RWPE1 (cell line): ENCODE results near the gene SPRR4.

Experiments
- CTCF ChIA-PET: fragments of 350-600 bp; sonication (Branson Sonifier 250); formaldehyde crosslinking; extraction: SDS; loops from one replicate; lab custom pipeline; 2021; lab: Yijun Ruan, JAX
- POLR2A ChIA-PET: fragments of 400-600 bp; formaldehyde crosslinking; extraction: SDS; loops from one replicate; lab custom pipeline; 2020; ENCODE audit warnings: antibody characterized with exemption; ENCODE audit not compliant: low non-redundant PET; lab: Yijun Ruan, JAX
- DNase-seq: peaks from one replicate; pipeline ENCODE4 v3.0.0; 2012; ENCODE audit warnings: low spot score
- H3K27ac ChIP-seq: fragments of 450-650 bp; 2 replicates; pipeline ENCODE4 v1.5.1; 2017
- CTCF ChIP-seq: fragments of 450-650 bp; conservative IDR thresholded peaks from 2 replicates; pipeline ENCODE4 v1.5.1; 2017; ENCODE audit warnings: low read depth, mild to moderate bottlenecking

SPRR4 gene

GRCh38 chr1:152953761-152954160 lies 16.7 kb upstream of the SPRR4 start:
- CTCF ChIA-PET = interaction anchor here (0.6 to 2.2 kb wide), 8 partner anchors 9 to 395 kb away, joined by 3 to 8 read pairs (median 5); partner anchors contain the start of gene SPRR2B
- peak; percentile 91 for DNase-seq
- H3K27ac ChIP-seq = peak overlapping the region; percentile 86
- no peak for TF ChIP-seq CTCF
- POLR2A ChIA-PET = interaction anchor here (0.6 to 1.1 kb wide), 2 partner anchors 14 to 34 kb away, joined by 3 read pairs; no protein-coding TSS in a partner anchor

- peak overlapping the region; percentile 86 for H3K27ac ChIP-seq
- peak; percentile 89 for DNase-seq
- ChIA-PET POLR2A (interaction anchor here (0.6 to 1.1 kb wide), 2 partner anchors 14 to 34 kb away, joined by 3 read pairs; no protein-coding TSS in a partner anchor), CTCF (interaction anchor here (0.6 to 2.2 kb wide), 6 partner anchors 8 to 238 kb away, joined by 3 to 8 read pairs (median 6); no protein-coding TSS in a partner anchor)
- no peak for TF ChIP-seq CTCF
These were observed 16.0 kb upstream of the SPRR4 start for GRCh38 chr1:152954436-152954835.

- ChIA-PET CTCF (interaction anchor here (0.6 kb wide), 1 partner anchor 8 kb away, joined by 3 read pairs; no protein-coding TSS in a partner anchor), POLR2A (no interaction called here)
- DNase-seq = no peak
- TF ChIP-seq CTCF = no peak
- H3K27ac ChIP-seq = no peak overlapping the region
These were observed 12.9 kb upstream of the SPRR4 start for GRCh38 chr1:152957561-152957960.

- ChIA-PET CTCF (no interaction called here), POLR2A (no interaction called here)
- no peak overlapping the region for H3K27ac ChIP-seq
- no peak for TF ChIP-seq CTCF
- no peak for DNase-seq
These were observed 11.2 kb upstream of the SPRR4 start for GRCh38 chr1:152959273-152959672.

GRCh38 chr1:152959801-152960451 lies 10.5 kb upstream of the SPRR4 start:
- no peak for DNase-seq
- ChIA-PET CTCF (interaction anchor here (0.8 kb wide), 1 partner anchor 761 kb away, joined by 3 read pairs; no protein-coding TSS in a partner anchor), POLR2A (no interaction called here)
- no peak for TF ChIP-seq CTCF
- no peak overlapping the region for H3K27ac ChIP-seq

- no peak for DNase-seq
- no peak for TF ChIP-seq CTCF
- CTCF ChIA-PET = interaction anchor here (0.8 kb wide), 1 partner anchor 762 kb away, joined by 3 read pairs; no protein-coding TSS in a partner anchor
- H3K27ac ChIP-seq = no peak overlapping the region
- POLR2A ChIA-PET = no interaction called here
These were observed 9.9 kb upstream of the SPRR4 start for GRCh38 chr1:152960452-152961044.
